Embryonic facial prominence (tissue), 1 donor: ENCODE data around the gene TXNRD2.
"Not testable (repeated sequence)": the region's sequence is repeated elsewhere in the genome, so short reads cannot be mapped to it uniquely, and the experiment has no call there.

ENCODE experiments used
- DNase-seq: peaks from one replicate; pipeline ENCODE4 v3.0.0-alpha.2; 2016; ENCODE audit errors: extremely low spot score

The TXNRD2 gene

DNA sequence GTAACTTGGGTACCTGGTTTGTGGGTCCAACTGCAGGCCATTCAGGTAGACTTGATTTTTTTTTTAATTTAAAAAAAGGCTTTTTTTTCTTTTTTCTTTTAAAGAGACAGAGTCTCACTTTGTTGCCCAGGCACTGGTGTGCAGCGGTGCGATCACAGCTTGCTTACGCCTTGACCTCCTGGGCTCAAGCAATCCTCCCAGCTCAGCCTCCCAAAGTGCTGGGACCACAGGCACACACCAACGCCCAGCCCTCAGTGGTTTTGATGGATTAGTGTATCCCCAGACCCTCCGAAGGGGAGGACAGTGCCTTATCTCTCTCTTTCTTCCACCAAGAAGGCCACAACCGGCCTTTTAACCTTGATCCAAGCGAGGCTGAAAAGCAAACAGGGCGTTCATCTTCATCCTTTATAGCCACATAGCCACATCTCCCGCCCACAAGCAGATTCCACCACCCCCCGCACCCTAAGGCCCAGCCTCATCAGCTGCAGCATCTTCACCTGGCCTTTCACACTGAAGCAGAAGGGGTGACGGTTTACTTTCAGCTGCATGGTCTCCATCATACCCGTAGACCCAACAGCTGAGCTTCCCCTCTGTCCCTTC, 17.6 kb downstream of the TXNRD2 start:
- DNase-seq, result no peak

DNA sequence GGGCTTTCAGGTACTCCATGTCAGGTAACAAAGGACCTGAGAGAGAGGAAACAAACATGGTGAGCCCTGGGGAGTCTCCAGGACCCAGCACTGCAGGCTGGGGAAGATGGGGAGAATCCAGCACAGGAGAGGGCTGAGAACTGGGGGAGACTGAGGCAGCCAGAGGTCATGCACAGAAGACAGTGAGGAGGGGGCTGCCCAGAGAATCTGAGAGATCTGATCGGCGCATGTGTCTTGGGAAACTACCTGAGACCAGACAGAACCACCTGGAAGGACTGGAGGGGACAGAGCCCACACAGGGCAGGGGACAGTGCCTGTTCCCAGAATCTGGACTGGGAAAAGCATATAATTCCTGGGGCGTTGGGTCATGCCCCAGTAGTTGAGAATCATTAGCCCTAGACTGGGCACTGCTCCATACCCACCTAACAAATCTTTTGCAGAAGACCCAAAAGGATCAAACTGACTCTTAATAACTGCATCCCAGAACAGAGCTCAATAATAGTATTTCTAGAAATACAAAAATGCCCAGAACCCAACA, 20.0 kb downstream of the TXNRD2 start:
- no peak for DNase-seq

GRCh38 chr22:19919701-19920363, 21.8 kb downstream of the TXNRD2 start:
- no peak for DNase-seq

DNA sequence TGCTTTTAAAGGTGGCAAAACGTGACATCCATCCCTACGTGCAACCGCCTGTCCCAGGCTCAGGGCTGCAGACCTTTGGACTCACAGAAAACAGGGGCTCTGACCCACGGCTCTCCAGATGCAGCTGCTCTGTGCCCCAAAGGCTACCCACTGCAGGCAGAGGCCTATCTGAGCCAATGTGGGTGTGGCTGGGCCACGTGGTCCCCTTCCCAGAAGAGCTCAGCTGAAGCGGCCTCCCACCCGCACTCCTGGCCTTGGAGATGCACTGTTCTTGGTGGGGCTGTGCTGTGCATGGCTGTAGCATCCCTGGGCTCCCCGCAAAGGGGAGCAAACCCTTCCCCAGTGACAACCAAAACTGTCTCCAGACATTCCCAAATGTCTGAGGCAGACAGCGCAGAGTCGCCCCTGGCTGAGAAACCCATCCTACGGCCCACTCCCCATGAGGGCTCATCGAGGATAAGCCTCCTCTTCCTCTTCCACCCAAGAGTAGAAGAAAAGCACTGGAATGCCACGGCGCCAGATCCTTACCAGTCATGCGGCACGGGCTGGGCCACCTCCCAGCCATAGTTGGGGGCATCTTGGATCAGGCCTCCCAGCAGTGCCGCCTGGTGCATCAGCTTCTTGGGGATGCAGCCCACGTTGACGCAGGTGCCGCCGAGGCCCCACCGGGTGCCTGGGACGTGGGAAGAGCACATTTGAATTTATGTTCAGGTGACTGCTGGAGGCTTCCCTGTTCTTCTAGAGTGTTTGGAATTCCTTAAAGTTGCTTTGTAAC, 23.1 kb downstream of the TXNRD2 start:
- no peak for DNase-seq

GRCh38 chr22:19917389-19918138, 24.1 kb downstream of the TXNRD2 start:
- no peak for DNase-seq

DNA sequence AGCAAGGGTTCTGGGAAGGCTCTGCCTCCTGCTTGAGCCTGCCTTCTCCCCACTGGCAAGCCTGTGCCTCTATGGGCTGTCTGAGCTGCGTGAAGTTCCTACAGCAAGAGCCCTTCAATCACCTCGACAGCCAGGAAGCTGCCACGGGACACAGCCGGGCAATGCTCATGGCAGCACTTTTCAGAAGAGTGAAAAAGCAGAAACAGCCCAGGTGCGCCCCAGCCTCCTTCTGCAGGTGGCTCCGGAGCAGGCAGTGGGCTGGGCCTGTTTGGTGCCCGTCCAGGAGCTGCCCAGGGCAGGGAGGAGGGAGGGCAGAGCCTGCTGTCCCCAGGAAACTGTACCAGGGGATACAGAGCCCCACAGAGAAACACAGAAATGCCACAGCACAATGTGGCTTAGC, 24.7 kb downstream of the TXNRD2 start:
- DNase-seq, result no peak

GRCh38 chr22:19916006-19916405, 25.6 kb downstream of the TXNRD2 start:
- DNase-seq, result no peak

DNA sequence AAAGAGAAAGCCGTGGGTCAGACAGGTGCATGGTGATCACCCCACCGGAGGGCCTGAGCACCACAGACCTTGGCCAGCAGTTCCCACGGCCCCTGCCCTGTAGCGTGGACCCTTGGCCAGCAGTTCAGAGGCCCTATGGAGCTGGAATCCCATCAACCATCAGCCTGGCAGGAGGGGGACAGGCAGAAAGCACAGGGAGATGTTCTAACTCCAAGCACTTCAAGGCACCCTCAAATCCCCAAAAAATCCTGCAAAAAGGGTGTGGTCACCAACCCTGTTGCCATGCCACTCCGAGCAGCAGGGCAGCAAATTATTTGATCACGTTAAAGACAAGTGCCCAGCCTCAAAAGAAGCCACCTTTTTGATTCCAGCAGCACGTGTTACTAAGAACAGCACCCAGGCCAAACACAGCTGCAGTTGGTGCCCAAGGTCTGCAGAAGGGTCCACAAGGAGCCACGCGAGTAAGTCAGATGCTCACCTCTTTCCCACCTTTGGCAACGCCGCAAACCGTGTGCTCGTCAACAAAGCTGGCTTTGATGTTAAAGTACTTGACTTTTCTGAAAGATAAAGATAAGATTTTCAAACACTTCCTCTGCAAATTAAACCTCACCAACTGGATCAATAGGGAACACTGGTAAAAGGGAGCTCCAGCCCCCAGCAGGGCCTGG, 26.2 kb downstream of the TXNRD2 start:
- DNase-seq, result no peak

DNA sequence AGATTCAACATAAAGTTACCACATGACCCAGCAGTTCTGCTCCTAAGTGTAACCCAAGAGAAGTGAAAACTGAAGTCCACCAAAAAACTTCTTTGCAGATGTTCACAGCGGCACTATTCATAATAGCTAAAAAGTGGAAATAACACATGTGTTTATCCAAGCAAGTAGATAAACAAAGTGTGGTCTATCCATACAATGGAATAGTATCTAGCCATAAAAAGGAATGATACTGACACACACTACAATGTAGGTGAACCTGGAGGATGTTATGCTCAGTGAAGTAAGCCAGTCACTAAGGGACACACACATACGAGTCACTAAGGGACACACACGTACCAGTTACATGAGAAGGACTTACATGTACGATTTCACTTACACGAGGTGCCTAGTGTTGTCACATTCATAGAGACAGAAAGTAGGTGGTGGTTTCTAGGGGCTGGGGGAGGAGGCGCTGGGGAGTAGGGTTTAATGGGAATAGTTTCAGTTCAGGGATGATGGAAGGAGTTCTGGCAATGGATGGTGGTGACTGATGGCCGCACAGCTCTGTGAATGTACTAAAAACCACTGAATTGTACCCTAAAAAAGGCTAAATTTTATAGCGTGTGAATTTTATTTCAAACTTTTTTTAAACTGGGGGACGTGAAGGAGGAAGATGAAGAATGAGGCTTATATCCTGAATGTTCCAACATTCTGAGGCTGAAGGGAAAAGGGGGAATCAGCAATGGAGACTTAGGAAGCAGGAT, 27.2 kb downstream of the TXNRD2 start:
- no peak for DNase-seq

DNA sequence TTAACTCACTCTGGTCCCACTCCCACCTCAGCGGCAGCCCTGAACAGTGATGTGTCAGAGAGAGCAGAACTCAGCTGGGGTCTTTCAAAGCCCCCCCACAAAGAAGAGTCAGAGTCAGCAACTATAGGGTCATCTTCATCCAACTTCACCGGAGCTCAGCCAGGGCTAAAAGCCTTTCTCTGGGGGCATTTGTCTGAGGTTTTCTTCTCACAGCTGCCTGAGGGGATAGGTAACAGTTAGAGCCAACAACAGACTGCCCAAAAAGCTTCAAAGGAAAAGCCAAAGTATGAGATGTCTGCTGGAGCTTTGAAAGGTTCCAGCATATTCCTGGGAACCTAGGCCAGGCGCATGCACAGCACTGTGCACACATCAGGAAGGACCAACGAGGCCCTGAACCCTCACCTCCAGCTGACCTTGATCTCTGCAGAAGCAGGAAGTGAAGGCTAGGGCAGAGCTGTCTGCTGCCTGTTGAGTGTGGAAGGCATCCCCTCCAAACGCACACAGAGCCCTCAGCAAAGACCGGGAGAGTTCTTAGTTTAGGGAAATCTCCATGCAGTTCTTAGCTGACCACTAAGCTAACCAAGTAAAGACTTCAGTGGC, 28.2 kb downstream of the TXNRD2 start:
- no peak for DNase-seq

GRCh38 chr22:19912271-19912999, 29.2 kb downstream of the TXNRD2 start:
- DNase-seq, result no peak

DNA sequence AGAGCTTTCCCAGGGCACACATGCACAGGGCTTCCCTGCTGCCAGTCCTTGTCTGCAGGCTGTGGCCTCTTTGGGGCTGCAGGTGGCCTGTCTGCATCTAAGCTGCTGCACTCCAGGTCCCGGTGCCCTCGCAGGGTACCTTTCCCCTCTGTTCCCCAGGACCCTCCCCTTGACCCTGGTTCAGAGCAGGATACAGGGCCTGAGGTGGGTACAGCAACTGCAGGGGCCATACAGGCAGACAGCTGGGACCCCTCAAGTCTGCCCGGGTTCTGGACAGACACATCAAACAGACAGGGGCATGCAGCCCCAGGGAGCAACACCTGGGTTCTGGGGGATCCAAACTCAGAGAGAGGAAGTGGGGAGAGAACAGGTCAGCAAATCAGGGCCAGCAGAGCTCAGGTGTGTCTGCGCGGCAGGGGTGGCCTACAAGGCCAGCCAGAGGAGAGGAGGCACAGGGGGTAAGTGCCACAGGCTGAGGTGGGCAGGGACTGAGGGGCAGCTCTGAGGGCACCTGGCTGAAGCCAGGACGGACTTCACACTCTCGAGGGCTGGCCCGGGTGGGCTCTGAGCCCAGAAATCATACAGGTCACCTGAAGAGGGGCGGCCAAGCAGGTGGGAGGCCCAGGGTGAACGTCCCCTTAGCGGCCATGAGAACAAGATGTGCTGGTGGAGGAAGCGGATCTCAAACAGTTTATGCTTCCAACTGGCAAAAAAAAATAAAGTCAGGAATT, 29.9 kb downstream of the TXNRD2 start:
- DNase-seq, result no peak

- no peak for DNase-seq
Observed at GRCh38 chr22:19910180-19910744, 31.4 kb downstream of the TXNRD2 start.

DNA sequence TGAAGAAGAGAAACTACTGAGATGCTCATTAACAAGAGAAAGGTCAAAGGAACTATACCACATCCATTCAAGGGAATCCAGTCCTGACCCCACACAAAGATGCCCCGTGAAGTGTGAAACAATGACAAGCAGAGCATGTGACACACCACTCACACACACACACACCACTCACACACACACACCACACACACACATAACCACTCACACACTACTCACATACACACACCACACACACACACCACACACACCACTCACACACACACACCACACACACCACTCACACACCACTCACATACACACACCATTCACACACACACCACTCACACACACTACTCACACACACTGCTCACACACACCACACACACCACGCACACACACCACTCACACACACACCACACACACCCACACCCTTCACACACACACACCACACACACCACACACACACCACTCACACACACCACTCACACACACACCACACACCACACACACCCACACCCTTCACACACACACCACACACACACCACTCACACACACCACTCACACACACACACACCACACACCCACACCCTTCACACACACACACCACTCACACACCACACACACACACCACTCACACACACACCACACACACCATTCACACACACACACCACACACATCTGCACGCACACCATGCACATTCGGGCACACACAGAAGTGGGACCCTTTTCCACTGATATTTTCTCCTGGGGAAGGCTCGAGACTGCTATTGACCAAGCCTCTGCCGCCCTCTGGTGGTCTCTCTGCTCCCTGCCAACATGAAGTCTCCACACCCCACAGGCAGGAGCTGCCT, 32.1 kb downstream of the TXNRD2 start:
- DNase-seq, result peak; percentile 63

- DNase-seq, result not testable (repeated sequence)
Observed at GRCh38 chr22:19907902-19908301, 33.7 kb downstream of the TXNRD2 start.

- DNase-seq, result not testable (repeated sequence)
Observed at GRCh38 chr22:19906864-19907263, 34.8 kb downstream of the TXNRD2 start.
